AG10803 (cell line): ENCODE results near the gene PHLDB2.

Source experiments
- DNase-seq: peaks from one replicate; pipeline ENCODE4 v3.0.0; 2010; ENCODE audit warnings: low read depth
- H3K4me3 ChIP-seq: 2 replicates; pipeline ENCODE4 v1.5.1; 2011; ENCODE audit warnings: mild to moderate bottlenecking, low read length, control low read depth
- CTCF ChIP-seq: conservative IDR thresholded peaks from 2 replicates; pipeline ENCODE4 v1.5.1; 2011; ENCODE audit warnings: mild to moderate bottlenecking, low read length, control low read depth, inconsistent platforms

PHLDB2 gene

GRCh38 chr3:111999484-112000324 lies 140.6 kb downstream of the PHLDB2 start:
- no peak for TF ChIP-seq CTCF
- peak overlapping the region; percentile 54 for H3K4me3 ChIP-seq
- no peak for DNase-seq

GRCh38 chr3:112000367-112000771 lies 141.3 kb downstream of the PHLDB2 start:
- no peak for DNase-seq
- TF ChIP-seq CTCF = no peak
- no peak overlapping the region for H3K4me3 ChIP-seq

- TF ChIP-seq CTCF = no peak
- DNase-seq = no peak
- no peak overlapping the region for H3K4me3 ChIP-seq
These were observed 141.9 kb downstream of the PHLDB2 start for GRCh38 chr3:112000966-112001365.

GRCh38 chr3:112001526-112001925 lies 142.5 kb downstream of the PHLDB2 start:
- no peak for TF ChIP-seq CTCF
- DNase-seq = no peak
- no peak overlapping the region for H3K4me3 ChIP-seq

GRCh38 chr3:112002096-112002971 lies 143.3 kb downstream of the PHLDB2 start:
- H3K4me3 ChIP-seq = no peak overlapping the region
- TF ChIP-seq CTCF = no peak
- DNase-seq = no peak

GRCh38 chr3:112003321-112004080 lies 144.4 kb downstream of the PHLDB2 start:
- no peak for DNase-seq
- no peak for TF ChIP-seq CTCF
- no peak overlapping the region for H3K4me3 ChIP-seq
